CD4-positive, alpha-beta T cell (primary cell): ENCODE data around the gene OR10H1. TPM values are rescaled to one million over a fixed set of nuclear protein-coding genes. Genes with fewer than 3 reads are reported as not detected.

Experiments
- ATAC-seq: fragments of 200-7000 bp; cut with Tn5 transposase; one replicate; pipeline ENCODE4 v1.10.0; 2022; ENCODE audit warnings: mild to moderate bottlenecking; ENCODE audit not compliant: poor library complexity
- CTCF ChIA-PET: fragments of 350-600 bp; sonication (Branson Sonifier 250); formaldehyde crosslinking; loops from one replicate; lab custom pipeline; 2021; ENCODE audit warnings: antibody characterized with exemption, inconsistent platforms; lab: Charles Lee
- POLR2A ChIA-PET: fragments of 350-600 bp; sonication (Branson Sonifier 250); formaldehyde crosslinking; loops from one replicate; lab custom pipeline; 2021; ENCODE audit warnings: antibody characterized with exemption, inconsistent platforms; lab: Charles Lee
- DNase-seq, 14 experiments: peaks; one replicate each; pipeline ENCODE4 v3.0.0-alpha.2; 2013 to 2020; ENCODE audit warnings: mixed read lengths in 2 of 14
- H3K27ac ChIP-seq, 2 donors: one replicate each; pipeline versions ENCODE4 v1.5.1 to v1.7.0; 2013; ENCODE audit warnings: low read length in 2 of 2, low read depth in 1 of 2, mild to moderate bottlenecking in 1 of 2
- H3K27me3 ChIP-seq, 2 experiments: 1 replicate in 1 of 2; 2 replicates in 1 of 2; pipeline versions ENCODE4 v1.6.1 to v1.7.0; 2013; ENCODE audit warnings: low read length in 2 of 2, control low read depth in 1 of 2, mild to moderate bottlenecking in 1 of 2, moderate library complexity in 1 of 2; ENCODE audit not compliant: insufficient read depth in 2 of 2, control insufficient read depth in 1 of 2
- H3K36me3 ChIP-seq: one replicate; pipeline ENCODE4 v1.6.1; 2013; ENCODE audit warnings: low read length, control low read depth; ENCODE audit not compliant: insufficient read depth
- H3K4me1 ChIP-seq: one replicate; pipeline ENCODE4 v1.6.1; 2013; ENCODE audit warnings: low read length, control low read depth; ENCODE audit not compliant: insufficient read depth
- H3K4me3 ChIP-seq: one replicate; pipeline ENCODE4 v1.5.1; 2013; ENCODE audit warnings: mild to moderate bottlenecking, low read length, moderate library complexity
- H3K9me3 ChIP-seq, 2 experiments: 1 replicate in 1 of 2; 2 replicates in 1 of 2; pipeline versions ENCODE4 v1.6.1 to v1.7.0; 2013; ENCODE audit warnings: low read length in 2 of 2, mild to moderate bottlenecking in 2 of 2, control low read depth in 1 of 2, moderate library complexity in 1 of 2; ENCODE audit not compliant: control insufficient read depth in 1 of 2, insufficient read depth in 1 of 2
- H3K27ac Mint-ChIP-seq: one replicate; pipeline ENCODE4 v1.8.0; 2020; ENCODE audit warnings: mixed read lengths
- H3K27me3 Mint-ChIP-seq: one replicate; pipeline ENCODE4 v1.8.0; 2021; ENCODE audit warnings: mixed read lengths
- H3K36me3 Mint-ChIP-seq: one replicate; pipeline ENCODE4 v1.8.0; 2021; ENCODE audit warnings: low read depth, mixed read lengths
- H3K4me1 Mint-ChIP-seq: one replicate; pipeline ENCODE4 v1.8.0; 2021; ENCODE audit warnings: low read depth, mixed read lengths
- H3K4me3 Mint-ChIP-seq: one replicate; pipeline ENCODE4 v1.8.0; 2020; ENCODE audit warnings: mild to moderate bottlenecking, mixed read lengths
- H3K9me3 Mint-ChIP-seq: one replicate; pipeline ENCODE4 v1.8.0; 2020; ENCODE audit warnings: mixed read lengths
- intact Hi-C, 2 experiments: fragments of 100-400 bp; cut with DNase I in 1 of 2; cut with micrococcal nuclease in 1 of 2; formaldehyde crosslinking; loops; one replicate each; pipeline versions ENCODE4 v1.15.1 to v1.9.0; 2023 to 2025; cut with DNase I, micrococcal nuclease
- polyA plus RNA-seq, 2 donors: library from polyadenylated mRNA; unstranded; fragments of 120-200 nt; gene quantifications; one replicate each; pipeline ENCODE4 v1.2.1, GENCODE V29; 2013
- total RNA-seq, 174 experiments: library from RNA in 2 of 174; stranded (reverse) in 2 of 174; gene quantifications; one replicate each; pipeline ENCODE4 v1.2.3 and lab custom pipeline; 2021 to 2026
- TF ChIP-seq, protein P1 (sequence below): fragments of 200-600 bp; IDR thresholded peaks from one replicate; pipeline ENCODE4 v1.8.0; 2022; ENCODE audit warnings: antibody characterized with exemption, mild to moderate bottlenecking

OR10H1 gene, protein sequence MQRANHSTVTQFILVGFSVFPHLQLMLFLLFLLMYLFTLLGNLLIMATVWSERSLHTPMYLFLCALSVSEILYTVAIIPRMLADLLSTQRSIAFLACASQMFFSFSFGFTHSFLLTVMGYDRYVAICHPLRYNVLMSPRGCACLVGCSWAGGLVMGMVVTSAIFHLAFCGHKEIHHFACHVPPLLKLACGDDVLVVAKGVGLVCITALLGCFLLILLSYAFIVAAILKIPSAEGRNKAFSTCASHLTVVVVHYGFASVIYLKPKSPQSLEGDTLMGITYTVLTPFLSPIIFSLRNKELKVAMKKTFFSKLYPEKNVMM
- under 1 TPM in 1 of 2 experiments, not detected in 1; 0.08 TPM for total RNA-seq
- not detected for polyA plus RNA-seq (2013, experiment 1 of 2)
- 0.01 TPM for polyA plus RNA-seq (2013, experiment 2 of 2)
- 0 to 0.19 (median 0) reads per million in 172 experiments for total RNA-seq (lab: John Stamatoyannopoulos, UW)

DNA sequence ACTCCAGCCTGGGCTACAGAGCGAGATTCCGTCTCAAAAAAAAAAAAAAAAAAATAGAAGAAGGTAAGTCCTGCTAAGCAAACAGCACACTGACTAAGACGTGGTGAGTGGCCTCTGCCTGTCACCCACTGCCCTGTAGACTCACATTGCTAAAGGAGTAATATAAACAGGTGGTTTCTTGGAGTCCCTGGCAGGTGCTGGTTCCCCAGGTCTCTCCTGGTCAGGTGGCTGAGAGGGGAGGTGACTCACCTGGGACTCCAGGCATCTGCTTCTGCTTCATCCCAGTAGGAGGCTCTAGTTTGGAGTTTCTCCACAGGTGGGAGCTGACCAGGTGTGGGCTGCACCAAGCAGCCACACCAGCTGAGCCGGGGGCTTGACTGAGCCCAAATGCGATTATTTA lies at the start of gene OR10H1:
Gene OR10H1, minus strand, starts transcription at position 359 of the 400 bp plus-strand sequence. CDS start 7,627 bp downstream, outside the sequence.
- ChIA-PET CTCF (no interaction called here), POLR2A (interaction anchor here (1.4 kb wide), 1 partner anchor 15 kb away, joined by 4 read pairs; no protein-coding TSS in a partner anchor)
- Mint-ChIP-seq H3K36me3 (no peaks in the 10 kb centered on the region), H3K4me1 (peaks cover 10% of the 10 kb centered on the region), H3K27ac (no peak within 1 kb of the TSS), H3K9me3 (no peaks in the 10 kb centered on the region), H3K4me3 (no peak within 1 kb of the TSS), H3K27me3 (peaks cover 16% of the 10 kb centered on the region)
- DNase-seq: no peak
- Histone ChIP-seq H3K36me3 (no peaks in the 10 kb centered on the region), H3K4me3 (no peak within 1 kb of the TSS), H3K4me1 (peaks cover 8% of the 10 kb centered on the region), H3K27me3 (no peaks in the 10 kb centered on the region), H3K9me3 (no peaks in the 10 kb centered on the region), H3K27ac (no peak within 1 kb of the TSS)
- TF ChIP-seq, protein P1, sequence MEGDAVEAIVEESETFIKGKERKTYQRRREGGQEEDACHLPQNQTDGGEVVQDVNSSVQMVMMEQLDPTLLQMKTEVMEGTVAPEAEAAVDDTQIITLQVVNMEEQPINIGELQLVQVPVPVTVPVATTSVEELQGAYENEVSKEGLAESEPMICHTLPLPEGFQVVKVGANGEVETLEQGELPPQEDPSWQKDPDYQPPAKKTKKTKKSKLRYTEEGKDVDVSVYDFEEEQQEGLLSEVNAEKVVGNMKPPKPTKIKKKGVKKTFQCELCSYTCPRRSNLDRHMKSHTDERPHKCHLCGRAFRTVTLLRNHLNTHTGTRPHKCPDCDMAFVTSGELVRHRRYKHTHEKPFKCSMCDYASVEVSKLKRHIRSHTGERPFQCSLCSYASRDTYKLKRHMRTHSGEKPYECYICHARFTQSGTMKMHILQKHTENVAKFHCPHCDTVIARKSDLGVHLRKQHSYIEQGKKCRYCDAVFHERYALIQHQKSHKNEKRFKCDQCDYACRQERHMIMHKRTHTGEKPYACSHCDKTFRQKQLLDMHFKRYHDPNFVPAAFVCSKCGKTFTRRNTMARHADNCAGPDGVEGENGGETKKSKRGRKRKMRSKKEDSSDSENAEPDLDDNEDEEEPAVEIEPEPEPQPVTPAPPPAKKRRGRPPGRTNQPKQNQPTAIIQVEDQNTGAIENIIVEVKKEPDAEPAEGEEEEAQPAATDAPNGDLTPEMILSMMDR: no peak
- intact Hi-C loops: no loop called here
- no peak for ATAC-seq

DNA sequence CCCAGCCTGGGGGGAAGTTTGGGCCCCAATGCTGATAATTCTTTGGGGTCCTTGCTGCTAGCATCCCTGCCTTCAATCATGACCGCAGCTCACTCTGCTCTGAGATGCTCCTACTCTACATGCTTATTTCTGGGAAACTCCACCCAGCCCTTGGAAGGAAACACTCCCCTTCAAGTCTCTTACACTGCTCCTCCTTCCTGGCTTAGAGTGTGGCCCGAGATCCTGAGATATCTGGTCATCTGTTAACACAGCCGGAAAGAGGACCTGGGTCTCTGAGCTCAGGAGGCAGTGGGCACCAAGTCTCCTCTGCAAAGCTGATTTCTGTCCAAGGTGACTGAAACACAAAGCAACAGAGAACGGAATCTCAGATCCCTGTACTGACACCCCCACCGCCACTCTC lies 49.4 kb upstream of the OR10H1 start:
- H3K9me3 Mint-ChIP-seq: no peaks in the 10 kb centered on the region
- POLR2A ChIA-PET: interaction anchor here (1.1 kb wide), 2 partner anchors 20 to 28 kb away, joined by 3 read pairs; no protein-coding TSS in a partner anchor
- Histone ChIP-seq H3K36me3 (no peaks in the 10 kb centered on the region), H3K4me3 (no peak overlapping the region), H3K27ac (no peak overlapping the region), H3K4me1 (peaks cover 3% of the 10 kb centered on the region), H3K27me3 (no peaks in the 10 kb centered on the region), H3K9me3 (no peaks in the 10 kb centered on the region)
- H3K4me1 Mint-ChIP-seq: no peaks in the 10 kb centered on the region
- DNase-seq (no peak), ATAC-seq (no peak)
- H3K4me3 Mint-ChIP-seq: no peak overlapping the region
- CTCF ChIA-PET: no interaction called here
- no peak overlapping the region for H3K27ac Mint-ChIP-seq
- TF ChIP-seq, protein P1: no peak
- intact Hi-C loops: no loop called here
- no peaks in the 10 kb centered on the region for H3K27me3 Mint-ChIP-seq
- H3K36me3 Mint-ChIP-seq: no peaks in the 10 kb centered on the region

DNA sequence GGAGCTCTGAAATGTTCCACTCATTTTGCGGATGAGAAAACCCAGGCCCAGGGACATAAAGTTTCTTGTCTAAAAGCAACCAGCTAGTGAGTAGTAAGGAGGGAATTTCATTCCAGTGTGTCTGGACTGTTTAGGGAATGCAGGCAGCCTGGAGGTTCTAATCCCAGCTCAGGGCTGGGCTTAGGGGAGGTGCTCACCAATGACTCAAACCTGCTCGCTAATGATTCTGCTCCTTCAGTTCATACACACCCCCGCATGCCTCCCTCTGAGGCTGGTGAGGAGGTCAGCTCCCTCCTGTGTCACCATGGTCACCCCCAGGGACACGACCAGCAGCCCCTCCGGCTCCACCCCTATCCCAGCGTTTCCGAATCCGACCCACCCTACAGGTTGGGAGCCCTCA lies 47.8 kb upstream of the OR10H1 start:
- ChIA-PET CTCF (no interaction called here), POLR2A (interaction anchor here (1.2 kb wide), 1 partner anchor 27 kb away, joined by 4 read pairs; no protein-coding TSS in a partner anchor)
- Histone ChIP-seq H3K36me3 (no peaks in the 10 kb centered on the region), H3K27ac (no peak overlapping the region), H3K4me3 (no peak overlapping the region), H3K4me1 (no peaks in the 10 kb centered on the region), H3K9me3 (no peaks in the 10 kb centered on the region), H3K27me3 (no peaks in the 10 kb centered on the region)
- Mint-ChIP-seq H3K9me3 (no peaks in the 10 kb centered on the region), H3K4me3 (no peak overlapping the region), H3K36me3 (no peaks in the 10 kb centered on the region), H3K4me1 (no peaks in the 10 kb centered on the region), H3K27me3 (no peaks in the 10 kb centered on the region), H3K27ac (no peak overlapping the region)
- TF ChIP-seq, protein P1: no peak
- ATAC-seq: no peak
- intact Hi-C loops: no loop called here
- no peak for DNase-seq
